Measurements from ENCODE around the gene SMARCC2. TPM values are rescaled to one million over a fixed set of nuclear protein-coding genes. Genes with fewer than 3 reads are reported as not detected.

SMARCC2 gene
- total and polyA plus RNA-seq, 9 of the 15 experiments (the other 6 are each of a cell fraction or from before 2014, with no cell fraction given) = 11.9 to 86.0 (median 36.6) TPM

DNA sequence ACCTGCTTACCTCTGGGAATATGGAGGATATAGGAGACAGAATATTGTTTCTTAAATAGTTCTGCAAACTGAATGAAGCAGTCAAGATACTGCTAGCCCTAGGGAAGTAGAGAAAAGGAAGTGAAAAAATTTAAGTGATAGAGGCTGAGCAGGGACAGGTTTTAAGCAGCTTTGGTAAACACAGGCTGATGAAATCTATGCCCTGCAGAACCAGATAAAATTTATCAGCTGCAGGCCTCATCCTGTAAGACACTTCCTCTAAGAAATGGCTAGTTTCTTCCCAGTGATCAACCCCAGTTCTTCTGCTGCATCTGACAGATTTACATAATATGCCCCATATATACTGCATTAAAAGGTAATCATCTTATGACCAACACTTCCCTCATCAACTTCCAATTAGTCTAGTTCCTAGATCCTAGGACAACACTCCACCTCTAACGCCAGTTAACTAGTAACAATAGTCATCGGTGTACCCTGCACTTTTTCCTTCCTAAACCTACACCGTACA is 62.5 kb downstream of the SMARCC2 start (continued):
- TF ChIP-seq CHD1 (IDR thresholded peaks at IDR 0.05; ENCODE audit: low read length) (no peak), MAZ (CRISPR knock-in tag; conservative IDR thresholded peaks at IDR 0.05 in 1 of 2, IDR thresholded peaks at IDR 0.05 in 1 of 2) (no peak), CBX5 (IDR thresholded peaks at IDR 0.05; ENCODE audit: borderline replicate concordance, low read depth) (no peak), ZNF561 (CRISPR knock-in tag; conservative IDR thresholded peaks at IDR 0.05) (no peak), FOXJ2 (tag; IDR thresholded peaks at IDR 0.05) (no peak), PRMT5 (CRISPR knock-in tag; IDR thresholded peaks at IDR 0.05) (no peak), LCOR (CRISPR knock-in tag; IDR thresholded peaks at IDR 0.05) (no peak), L3MBTL2 (IDR thresholded peaks at IDR 0.05) (no peak), HMG20A (CRISPR knock-in tag; conservative IDR thresholded peaks at IDR 0.05) (no peak), CLOCK (CRISPR knock-in tag; IDR thresholded peaks at IDR 0.05; ENCODE audit: borderline replicate concordance) (no peak), ARID3A (IDR thresholded peaks at IDR 0.05; ENCODE audit: borderline replicate concordance, low read depth, low read length) (peak; percentile 82; the same call in 1 of the 2 replicates), CGGBP1 (CRISPR knock-in tag; IDR thresholded peaks at IDR 0.05) (no peak), MEF2A (IDR thresholded peaks at IDR 0.05; ENCODE audit: control insufficient read depth, low read depth, low read length) (no peak), THAP12 (CRISPR knock-in tag; IDR thresholded peaks at IDR 0.05) (no peak), YY1 (IDR thresholded peaks at IDR 0.05; ENCODE audit: borderline replicate concordance in 1 of 3, control insufficient read depth in 1 of 3, extremely low read depth in 1 of 3, insufficient read depth in 3 of 3, insufficient read length in 1 of 3, insufficient replicate concordance in 2 of 3, low read depth in 1 of 3, low read length in 2 of 3) (no peak)
- TF ChIP-seq, protein P1, sequence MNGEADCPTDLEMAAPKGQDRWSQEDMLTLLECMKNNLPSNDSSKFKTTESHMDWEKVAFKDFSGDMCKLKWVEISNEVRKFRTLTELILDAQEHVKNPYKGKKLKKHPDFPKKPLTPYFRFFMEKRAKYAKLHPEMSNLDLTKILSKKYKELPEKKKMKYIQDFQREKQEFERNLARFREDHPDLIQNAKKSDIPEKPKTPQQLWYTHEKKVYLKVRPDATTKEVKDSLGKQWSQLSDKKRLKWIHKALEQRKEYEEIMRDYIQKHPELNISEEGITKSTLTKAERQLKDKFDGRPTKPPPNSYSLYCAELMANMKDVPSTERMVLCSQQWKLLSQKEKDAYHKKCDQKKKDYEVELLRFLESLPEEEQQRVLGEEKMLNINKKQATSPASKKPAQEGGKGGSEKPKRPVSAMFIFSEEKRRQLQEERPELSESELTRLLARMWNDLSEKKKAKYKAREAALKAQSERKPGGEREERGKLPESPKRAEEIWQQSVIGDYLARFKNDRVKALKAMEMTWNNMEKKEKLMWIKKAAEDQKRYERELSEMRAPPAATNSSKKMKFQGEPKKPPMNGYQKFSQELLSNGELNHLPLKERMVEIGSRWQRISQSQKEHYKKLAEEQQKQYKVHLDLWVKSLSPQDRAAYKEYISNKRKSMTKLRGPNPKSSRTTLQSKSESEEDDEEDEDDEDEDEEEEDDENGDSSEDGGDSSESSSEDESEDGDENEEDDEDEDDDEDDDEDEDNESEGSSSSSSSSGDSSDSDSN (IDR thresholded peaks at IDR 0.05; ENCODE audit: borderline replicate concordance in 1 of 2, low read depth in 2 of 2, low read length in 2 of 2) = no peak

All from K562 (cell line).